ELF-1 (cell line): Measurements from ENCODE around the gene SERTAD3.

Experiments used
- DNase-seq: peaks from one replicate; pipeline ENCODE4 v3.0.0-alpha.2; 2016; ENCODE audit warnings: low read depth, low spot score

SERTAD3 gene

GRCh38 chr19:40425450-40426287 lies 18.5 kb downstream of the SERTAD3 start, which contains the start of gene SERTAD1:
SERTAD1 (minus strand) TSS chr19:40425992; CDS start chr19:40423546, 2,446 bp downstream.
- peak; percentile 100 for DNase-seq

- DNase-seq = peak; percentile 85
Measured at GRCh38 chr19:40424637-40425449, 19.3 kb downstream of the SERTAD3 start.

GRCh38 chr19:40423938-40424337 lies 20.2 kb downstream of the SERTAD3 start:
- no peak for DNase-seq

- DNase-seq = no peak
Measured at GRCh38 chr19:40422748-40423566, 21.2 kb downstream of the SERTAD3 start.

- no peak for DNase-seq
Measured at GRCh38 chr19:40421993-40422747, 22.0 kb downstream of the SERTAD3 start.

- DNase-seq = peak; percentile 99
Measured at GRCh38 chr19:40420766-40421765, 23.1 kb downstream of the SERTAD3 start.

GRCh38 chr19:40420451-40420765 lies 23.7 kb downstream of the SERTAD3 start:
- DNase-seq = no peak

- no peak for DNase-seq
Measured at GRCh38 chr19:40419780-40420179, 24.4 kb downstream of the SERTAD3 start.

- DNase-seq = no peak
Measured at GRCh38 chr19:40419066-40419612, 25.0 kb downstream of the SERTAD3 start.

GRCh38 chr19:40418040-40418439 lies 26.1 kb downstream of the SERTAD3 start:
- no peak for DNase-seq

GRCh38 chr19:40417643-40417981 lies 26.5 kb downstream of the SERTAD3 start:
- DNase-seq = no peak

GRCh38 chr19:40416918-40417642 lies 27.1 kb downstream of the SERTAD3 start:
- DNase-seq = no peak

GRCh38 chr19:40415768-40416167 lies 28.4 kb downstream of the SERTAD3 start:
- DNase-seq = no peak

GRCh38 chr19:40414542-40415535 lies 29.3 kb downstream of the SERTAD3 start:
- peak; percentile 46 for DNase-seq

GRCh38 chr19:40413291-40413845 lies 30.8 kb downstream of the SERTAD3 start, which contains the start of gene PRX:
PRX (minus strand) TSS chr19:40413378; CDS start chr19:40407932, 5,446 bp downstream.
- peak; percentile 91 for DNase-seq

- no peak for DNase-seq
Measured at GRCh38 chr19:40412866-40413265, 31.3 kb downstream of the SERTAD3 start.

GRCh38 chr19:40411958-40412499 lies 32.1 kb downstream of the SERTAD3 start:
- DNase-seq = no peak
